Esophagus squamous epithelium (tissue), 4 donors: Measurements from ENCODE around the gene WWOX.

ENCODE experiments used
- POLR2A ChIP-seq, 4 donors: fragments of 450-650 bp; IDR thresholded peaks; one replicate each; pipeline ENCODE4 v1.6.1; 2017; ENCODE audit warnings: antibody characterized with exemption in 4 of 4, mild to moderate bottlenecking in 4 of 4, moderate library complexity in 3 of 4
- TF ChIP-seq, protein P1 (sequence below), 6 experiments: fragments of 450-650 bp in 4 of 6; fragments of 200-600 bp in 2 of 6; sonication (generic) in 2 of 6; IDR thresholded peaks; one replicate each; pipeline ENCODE4 v1.5.1; 2016 to 2019; ENCODE audit warnings: antibody characterized with exemption in 6 of 6, mild to moderate bottlenecking in 4 of 6, moderate library complexity in 4 of 6

DNA sequence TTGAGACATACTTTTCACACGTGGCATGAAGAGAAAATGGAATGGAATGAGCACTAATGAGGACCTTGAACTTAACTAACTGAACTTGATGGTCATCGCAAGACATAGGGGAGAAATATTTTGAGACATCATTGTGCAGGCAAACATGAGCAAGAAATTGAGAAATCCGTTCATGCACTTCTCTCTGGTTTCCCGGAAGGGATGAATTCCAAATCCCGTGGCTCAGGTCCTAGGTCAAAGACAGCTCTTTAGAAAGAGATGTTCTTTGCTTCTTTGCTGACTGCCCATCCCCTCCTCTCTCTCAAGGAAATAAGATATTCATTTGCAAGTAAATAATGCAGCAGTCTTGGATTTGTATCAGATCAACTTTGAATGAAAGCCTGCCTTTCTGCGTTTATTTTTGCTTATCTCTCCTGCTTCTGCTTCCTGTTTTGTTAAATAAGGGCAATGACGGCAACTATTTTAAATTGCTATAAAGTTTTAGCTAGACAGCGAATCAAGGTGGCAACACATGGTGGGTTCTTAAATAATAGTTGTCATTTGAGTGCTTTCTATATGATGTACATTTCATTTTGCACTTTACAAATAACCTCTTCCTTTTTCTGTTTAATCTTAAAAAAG is 843.3 kb downstream of the WWOX start:
- TF ChIP-seq, protein P1, sequence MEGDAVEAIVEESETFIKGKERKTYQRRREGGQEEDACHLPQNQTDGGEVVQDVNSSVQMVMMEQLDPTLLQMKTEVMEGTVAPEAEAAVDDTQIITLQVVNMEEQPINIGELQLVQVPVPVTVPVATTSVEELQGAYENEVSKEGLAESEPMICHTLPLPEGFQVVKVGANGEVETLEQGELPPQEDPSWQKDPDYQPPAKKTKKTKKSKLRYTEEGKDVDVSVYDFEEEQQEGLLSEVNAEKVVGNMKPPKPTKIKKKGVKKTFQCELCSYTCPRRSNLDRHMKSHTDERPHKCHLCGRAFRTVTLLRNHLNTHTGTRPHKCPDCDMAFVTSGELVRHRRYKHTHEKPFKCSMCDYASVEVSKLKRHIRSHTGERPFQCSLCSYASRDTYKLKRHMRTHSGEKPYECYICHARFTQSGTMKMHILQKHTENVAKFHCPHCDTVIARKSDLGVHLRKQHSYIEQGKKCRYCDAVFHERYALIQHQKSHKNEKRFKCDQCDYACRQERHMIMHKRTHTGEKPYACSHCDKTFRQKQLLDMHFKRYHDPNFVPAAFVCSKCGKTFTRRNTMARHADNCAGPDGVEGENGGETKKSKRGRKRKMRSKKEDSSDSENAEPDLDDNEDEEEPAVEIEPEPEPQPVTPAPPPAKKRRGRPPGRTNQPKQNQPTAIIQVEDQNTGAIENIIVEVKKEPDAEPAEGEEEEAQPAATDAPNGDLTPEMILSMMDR (IDR thresholded peaks at IDR 0.05), result no peak
- no peak for TF ChIP-seq POLR2A (IDR thresholded peaks at IDR 0.05)
